Choroid plexus epithelial cell (primary cell): ENCODE data around the gene NOTCH1.
A peak's percentile ranks its signal among the peaks of the same experiment; 100 is the strongest.

Source experiments
- DNase-seq: peaks from one replicate; pipeline ENCODE4 v3.0.0-alpha.2; 2010; ENCODE audit warnings: low read depth
- H3K4me3 ChIP-seq: 2 replicates; pipeline ENCODE4 v1.5.1; 2011; ENCODE audit warnings: low read depth, mild to moderate bottlenecking, control low read depth, low read length, moderate library complexity
- CTCF ChIP-seq: conservative IDR thresholded peaks from 2 replicates; pipeline ENCODE4 v1.5.1; 2011; ENCODE audit warnings: low read depth, mild to moderate bottlenecking, control low read depth, inconsistent platforms, low read length, moderate library complexity

NOTCH1 gene

DNA sequence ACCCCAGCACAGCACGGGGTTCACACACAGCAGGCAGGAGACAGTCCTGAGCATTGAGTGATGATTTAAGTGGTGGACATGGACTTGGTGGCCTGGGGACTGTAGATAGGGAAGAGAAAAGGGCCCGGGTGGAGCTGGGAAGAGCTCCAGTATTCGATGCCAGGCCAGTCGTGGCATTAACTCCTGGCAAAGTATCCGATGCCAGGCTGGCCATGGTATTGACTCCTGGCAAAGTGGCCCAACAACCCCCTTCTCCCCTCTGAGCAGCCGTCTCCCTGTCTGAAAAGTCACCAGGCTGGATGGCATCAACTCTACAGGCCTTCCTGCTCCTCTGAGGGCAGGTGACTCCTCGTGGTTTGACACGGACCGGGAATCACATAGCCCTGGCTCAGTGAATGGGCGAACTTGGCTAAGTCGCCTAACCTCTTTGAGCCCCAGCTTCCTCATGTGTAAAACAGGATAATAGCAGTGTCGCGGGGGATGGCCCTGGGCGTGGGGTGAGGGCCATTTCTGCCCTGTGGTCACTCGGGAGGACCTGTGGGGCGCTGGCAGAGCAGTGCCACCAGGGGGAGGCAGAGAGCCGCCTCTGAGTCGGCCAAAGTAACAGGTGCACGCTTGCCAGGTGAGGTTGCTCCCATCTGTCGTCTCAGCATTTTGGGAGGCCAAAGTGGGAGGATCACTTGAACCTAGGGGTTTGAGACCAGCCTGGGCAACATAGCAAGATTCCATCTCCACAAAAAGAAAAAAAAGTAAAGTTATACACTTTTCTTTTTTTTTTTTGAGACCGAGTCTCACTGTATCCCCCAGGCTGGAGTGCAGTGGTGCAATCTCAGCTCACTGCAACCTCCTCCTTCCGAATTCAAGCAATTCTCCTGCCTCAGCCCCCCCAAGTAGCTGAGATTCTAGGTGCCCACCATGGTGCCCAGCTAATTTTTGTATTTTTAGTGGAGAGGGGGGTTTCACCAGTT, 57.3 kb downstream of the NOTCH1 start:
- peak; percentile 44 for DNase-seq
- peak; percentile 92 for TF ChIP-seq CTCF
- H3K4me3 ChIP-seq, result no peak overlapping the region

- no peak for TF ChIP-seq CTCF
- no peak overlapping the region for H3K4me3 ChIP-seq
- no peak for DNase-seq
Measured at GRCh38 chr9:136487672-136488071, 58.2 kb downstream of the NOTCH1 start.

- DNase-seq, result no peak
- TF ChIP-seq CTCF, result no peak
- H3K4me3 ChIP-seq, result no peak overlapping the region
Measured at GRCh38 chr9:136486823-136487620, 58.8 kb downstream of the NOTCH1 start.

GRCh38 chr9:136486131-136486530, 59.7 kb downstream of the NOTCH1 start:
- no peak for TF ChIP-seq CTCF
- no peak overlapping the region for H3K4me3 ChIP-seq
- DNase-seq, result no peak

DNA sequence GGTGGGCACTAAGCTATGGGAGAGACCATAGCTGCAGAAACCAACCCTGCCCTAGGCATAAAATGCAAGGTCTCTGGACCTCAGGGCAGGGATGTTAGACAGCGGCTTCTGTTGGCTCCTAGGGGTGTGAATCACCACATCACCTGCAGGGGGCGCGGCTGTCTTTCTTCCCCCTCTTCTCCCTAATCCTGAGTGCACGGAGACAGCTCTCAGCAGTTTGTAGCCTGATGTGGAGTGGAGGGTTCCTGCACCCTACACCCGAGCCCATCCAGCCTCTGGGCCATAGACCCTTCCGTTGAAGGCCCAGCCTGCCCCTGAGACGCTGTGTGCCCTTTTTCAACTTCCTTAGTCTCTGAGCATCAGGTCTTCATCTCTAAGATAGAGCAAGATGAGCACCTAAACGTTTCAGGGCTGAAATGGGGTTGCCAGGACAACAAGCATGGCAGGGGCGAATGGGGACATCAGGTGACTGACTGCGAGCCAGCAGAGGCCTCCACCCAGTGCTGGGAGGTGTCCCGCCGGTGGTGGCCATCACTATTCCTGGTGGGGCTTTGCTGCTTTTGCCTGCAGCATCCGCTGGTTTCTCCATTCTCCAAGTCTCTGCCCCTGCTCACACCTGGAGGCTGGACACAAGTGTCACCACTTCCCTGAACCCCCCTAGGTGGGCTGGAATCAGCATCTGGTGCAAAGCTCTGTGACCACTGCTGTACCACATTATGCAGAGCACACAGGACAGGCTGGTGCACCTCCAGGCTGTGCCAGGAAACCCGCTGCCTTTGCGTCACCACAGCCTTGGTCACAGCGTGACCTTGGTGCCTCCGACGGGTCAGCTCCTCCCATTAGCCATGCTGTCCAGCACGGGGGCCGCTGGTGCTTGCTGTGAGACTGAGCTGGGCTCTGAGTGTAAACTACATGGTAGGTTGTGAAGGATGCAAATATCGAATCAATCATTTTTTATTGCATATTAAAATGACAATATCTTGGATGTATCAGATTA, 60.5 kb downstream of the NOTCH1 start:
- H3K4me3 ChIP-seq, result no peak overlapping the region
- peak; percentile 85 for DNase-seq
- TF ChIP-seq CTCF, result peak; percentile 86

GRCh38 chr9:136484153-136485048, 61.4 kb downstream of the NOTCH1 start:
- H3K4me3 ChIP-seq, result peak overlapping the region; percentile 71
- TF ChIP-seq CTCF, result no peak

More at GRCh38 chr9:136484153-136485048, 61.4 kb downstream of the NOTCH1 start:
- DNase-seq, result no peak
